Measurements from ENCODE around the gene CCDC89.

Gene CCDC89

DNA sequence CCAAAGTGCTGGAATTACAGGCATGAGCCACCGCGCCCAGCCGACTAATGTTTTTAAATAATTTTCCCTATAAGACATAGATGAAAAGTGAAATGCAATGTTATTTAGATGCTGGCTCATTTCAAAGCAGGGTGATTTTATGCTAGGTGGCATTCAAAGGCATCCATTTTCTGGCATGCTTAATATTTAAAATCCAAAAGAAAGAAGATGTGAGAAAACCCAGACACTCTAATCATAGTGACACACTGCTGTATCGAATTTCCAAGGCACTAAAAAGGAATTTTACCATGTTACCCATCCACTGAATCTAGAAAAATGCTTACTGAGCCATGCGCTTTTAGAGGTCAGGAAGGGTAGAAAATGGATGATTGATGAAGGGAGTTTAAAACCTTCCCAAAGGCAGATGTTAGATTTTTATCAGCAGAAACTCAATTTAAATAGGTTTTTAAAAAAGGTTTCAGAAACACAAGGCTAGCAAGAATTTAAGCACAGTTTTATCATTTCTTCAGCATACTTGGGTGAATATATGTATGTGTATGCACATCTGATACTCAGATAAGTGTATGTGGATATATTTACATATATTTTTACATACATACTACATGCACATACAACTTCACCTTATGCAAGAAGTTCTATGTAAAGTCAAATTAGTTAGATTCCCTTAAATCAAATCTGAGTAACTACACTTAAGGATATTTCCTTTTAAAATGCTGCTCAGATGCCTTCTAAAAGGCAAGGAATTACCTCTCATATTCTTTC is 24.1 kb upstream of the CCDC89 start:
- Mint-ChIP-seq H3K9me3 (no peaks in the 10 kb centered on the region), H3K4me3 (no peak overlapping the region), H3K27ac (no peak overlapping the region), H3K4me1 (ENCODE audit: low read depth) (no peaks in the 10 kb centered on the region), H3K27me3 (ENCODE audit: low read depth) (no peaks in the 10 kb centered on the region), H3K36me3 (ENCODE audit: low read depth) (peaks cover 9% of the 10 kb centered on the region)
- no peak for DNase-seq (ENCODE audit: low spot score)

DNA sequence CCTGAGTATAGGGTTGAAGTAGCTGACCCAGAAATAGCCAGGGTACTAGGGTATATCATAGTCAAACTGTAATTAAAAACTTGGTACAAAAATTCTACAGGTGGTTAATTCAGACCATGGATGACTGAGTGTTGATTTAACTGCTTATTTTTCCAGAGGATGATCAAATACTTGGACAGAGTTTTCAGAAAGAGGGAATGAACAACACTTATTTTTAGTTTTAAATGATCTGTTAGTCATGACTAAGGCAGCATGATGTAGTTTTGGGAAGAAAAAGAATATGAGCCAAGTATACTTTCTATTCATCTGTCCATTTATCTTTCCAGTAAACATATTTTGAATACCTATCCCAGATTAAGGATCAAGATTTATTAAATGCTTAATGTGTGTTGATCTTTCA is 19.8 kb upstream of the CCDC89 start:
- H3K9me3 Mint-ChIP-seq = no peaks in the 10 kb centered on the region
- H3K27ac Mint-ChIP-seq = no peak overlapping the region
- no peak for DNase-seq (ENCODE audit: low spot score)
- peaks cover 24% of the 10 kb centered on the region for H3K36me3 Mint-ChIP-seq (ENCODE audit: low read depth)
- no peak overlapping the region for H3K4me3 Mint-ChIP-seq
- peaks cover 6% of the 10 kb centered on the region for H3K27me3 Mint-ChIP-seq (ENCODE audit: low read depth)
- H3K4me1 Mint-ChIP-seq (ENCODE audit: low read depth) = peaks cover under 1% of the 10 kb centered on the region

DNA sequence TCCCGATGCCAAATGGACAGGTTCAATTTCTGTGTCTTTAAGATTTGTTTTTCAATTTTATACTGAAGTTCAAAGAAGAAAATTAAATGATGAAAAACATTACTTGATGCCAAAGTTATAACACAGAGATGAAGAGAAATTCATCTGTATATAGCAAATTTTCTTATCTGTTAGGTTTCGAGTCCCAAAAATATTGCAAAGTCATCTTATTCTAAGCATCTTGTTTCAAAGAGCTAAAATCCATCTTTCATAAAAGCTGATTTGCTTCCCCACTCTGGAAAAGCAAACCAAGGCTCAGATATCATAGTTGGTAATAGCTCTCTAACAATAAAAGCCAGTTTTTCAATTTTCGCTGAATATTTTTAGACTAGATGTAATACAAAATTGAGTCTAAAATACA is 19.0 kb upstream of the CCDC89 start:
- no peaks in the 10 kb centered on the region for H3K9me3 Mint-ChIP-seq
- no peak overlapping the region for H3K4me3 Mint-ChIP-seq
- H3K27ac Mint-ChIP-seq = no peak overlapping the region
- no peak for DNase-seq (ENCODE audit: low spot score)
- peaks cover 8% of the 10 kb centered on the region for H3K4me1 Mint-ChIP-seq (ENCODE audit: low read depth)
- peaks cover 6% of the 10 kb centered on the region for H3K27me3 Mint-ChIP-seq (ENCODE audit: low read depth)
- peaks cover 26% of the 10 kb centered on the region for H3K36me3 Mint-ChIP-seq (ENCODE audit: low read depth)

DNA sequence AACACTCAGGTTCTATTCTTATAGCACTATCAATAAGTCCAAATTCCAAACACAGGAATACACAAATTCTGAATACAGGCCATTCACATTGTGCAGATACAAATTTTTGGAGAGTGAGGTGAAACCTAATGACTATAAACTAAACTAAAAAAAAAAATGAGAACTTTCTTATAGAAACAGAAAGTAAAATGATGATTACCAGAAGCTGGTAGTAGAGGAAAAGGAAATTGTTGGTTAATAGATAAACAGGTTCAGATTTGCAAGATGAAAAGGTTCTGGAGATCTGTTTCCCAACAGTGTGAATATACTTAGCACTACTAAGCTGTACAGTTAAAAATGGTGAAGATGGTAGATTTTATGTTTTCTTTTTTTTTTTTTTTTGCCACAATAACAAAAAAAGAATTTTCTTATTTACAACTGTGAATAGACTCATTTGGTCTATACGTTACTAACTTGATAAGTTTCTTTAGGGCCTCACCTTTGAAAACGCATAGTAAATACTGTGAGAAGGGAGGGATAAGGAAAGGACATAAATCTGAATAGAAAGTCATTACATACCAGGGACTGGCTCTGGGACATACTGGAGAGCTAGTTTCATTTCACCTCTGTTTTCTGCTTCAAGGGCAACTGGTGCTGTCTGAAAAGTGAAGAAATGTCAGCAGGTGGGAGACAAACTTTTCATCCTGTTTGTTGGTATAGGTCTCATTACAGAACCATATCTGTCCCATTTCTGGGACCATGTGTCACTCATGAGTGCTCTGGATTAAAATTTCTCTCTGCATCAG is 14.2 kb upstream of the CCDC89 start:
- peaks cover 38% of the 10 kb centered on the region for H3K4me1 Mint-ChIP-seq (ENCODE audit: low read depth)

DNA sequence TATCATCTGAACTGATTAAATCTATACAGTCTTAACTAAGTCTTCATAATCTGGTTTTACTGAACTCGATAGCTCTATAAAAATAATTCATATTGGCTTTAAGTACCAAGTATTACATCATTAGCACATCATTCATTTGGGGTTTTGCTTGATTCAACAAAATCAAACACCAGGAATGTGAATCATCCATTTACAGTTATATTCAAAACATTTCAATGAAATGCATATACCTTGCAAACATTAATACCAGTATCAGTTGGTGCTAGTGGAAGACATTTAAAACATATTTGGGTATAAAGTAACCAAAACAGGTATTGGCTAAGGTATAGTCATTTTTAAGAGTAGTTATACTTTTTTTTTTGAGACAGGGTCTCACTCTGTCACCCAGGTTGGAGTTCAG is 12.2 kb upstream of the CCDC89 start:
- H3K4me3 Mint-ChIP-seq = no peak overlapping the region
- H3K27me3 Mint-ChIP-seq (ENCODE audit: low read depth) = peaks cover 3% of the 10 kb centered on the region
- H3K9me3 Mint-ChIP-seq = no peaks in the 10 kb centered on the region
- H3K27ac Mint-ChIP-seq = no peak overlapping the region
- H3K4me1 Mint-ChIP-seq (ENCODE audit: low read depth) = peaks cover 43% of the 10 kb centered on the region
- no peak for DNase-seq (ENCODE audit: low spot score)
- H3K36me3 Mint-ChIP-seq (ENCODE audit: low read depth) = peaks cover 46% of the 10 kb centered on the region

More for the DNA sequence above, 14.2 kb upstream of the CCDC89 start:
- peaks cover 46% of the 10 kb centered on the region for H3K36me3 Mint-ChIP-seq (ENCODE audit: low read depth)
- H3K4me3 Mint-ChIP-seq = peak overlapping the region; percentile 58
- no peak for DNase-seq (ENCODE audit: low spot score)
- H3K27ac Mint-ChIP-seq = peak overlapping the region; percentile 81
- peaks cover 6% of the 10 kb centered on the region for H3K27me3 Mint-ChIP-seq (ENCODE audit: low read depth)
- H3K9me3 Mint-ChIP-seq = no peaks in the 10 kb centered on the region

DNA sequence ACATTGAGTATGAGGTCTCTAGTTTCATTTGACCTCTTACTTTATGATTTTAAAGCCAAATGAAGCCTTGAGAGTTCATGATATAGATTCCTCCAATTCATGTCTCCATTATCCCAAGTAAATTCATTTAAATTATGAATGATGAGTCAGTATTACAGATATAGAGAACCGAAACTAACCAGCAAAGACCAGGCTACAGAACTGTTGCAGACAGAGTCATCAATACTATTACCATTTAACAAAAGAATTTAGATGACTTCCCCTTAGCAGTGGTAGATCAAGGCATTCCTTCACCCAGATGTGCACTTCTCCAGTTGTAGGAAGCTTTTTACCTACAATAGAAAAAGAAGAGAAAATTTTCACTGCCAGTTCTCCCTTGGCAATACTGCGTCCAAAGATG is 11.8 kb upstream of the CCDC89 start:
- Mint-ChIP-seq H3K4me3 (no peak overlapping the region), H3K36me3 (ENCODE audit: low read depth) (peaks cover 48% of the 10 kb centered on the region), H3K27ac (no peak overlapping the region), H3K4me1 (ENCODE audit: low read depth) (peaks cover 43% of the 10 kb centered on the region), H3K27me3 (ENCODE audit: low read depth) (no peaks in the 10 kb centered on the region), H3K9me3 (no peaks in the 10 kb centered on the region)
- no peak for DNase-seq (ENCODE audit: low spot score)

DNA sequence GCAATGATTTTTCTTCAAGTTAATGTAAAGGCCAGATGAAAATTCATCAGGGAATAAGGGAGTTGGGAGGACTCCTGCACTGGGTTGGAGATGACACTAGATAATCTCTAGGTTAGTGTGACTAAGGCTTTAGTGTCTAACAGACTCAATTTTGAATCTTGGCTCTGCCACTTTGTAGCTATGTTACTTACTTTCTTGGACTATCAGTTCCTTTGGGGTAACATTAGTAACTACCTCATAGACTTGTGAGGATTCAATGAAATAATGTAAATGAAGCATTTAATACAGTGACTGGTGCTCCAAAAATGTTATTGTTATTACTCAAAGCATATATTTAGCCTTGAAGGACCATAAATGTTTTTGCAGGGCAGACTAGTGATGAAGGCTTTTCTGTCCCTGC is 9.6 kb upstream of the CCDC89 start:
- Mint-ChIP-seq H3K27ac (no peak overlapping the region), H3K9me3 (no peaks in the 10 kb centered on the region), H3K27me3 (ENCODE audit: low read depth) (peaks cover 3% of the 10 kb centered on the region), H3K4me3 (no peak overlapping the region), H3K36me3 (ENCODE audit: low read depth) (peaks cover 45% of the 10 kb centered on the region), H3K4me1 (ENCODE audit: low read depth) (peaks cover 42% of the 10 kb centered on the region)
- no peak for DNase-seq (ENCODE audit: low spot score)

DNA sequence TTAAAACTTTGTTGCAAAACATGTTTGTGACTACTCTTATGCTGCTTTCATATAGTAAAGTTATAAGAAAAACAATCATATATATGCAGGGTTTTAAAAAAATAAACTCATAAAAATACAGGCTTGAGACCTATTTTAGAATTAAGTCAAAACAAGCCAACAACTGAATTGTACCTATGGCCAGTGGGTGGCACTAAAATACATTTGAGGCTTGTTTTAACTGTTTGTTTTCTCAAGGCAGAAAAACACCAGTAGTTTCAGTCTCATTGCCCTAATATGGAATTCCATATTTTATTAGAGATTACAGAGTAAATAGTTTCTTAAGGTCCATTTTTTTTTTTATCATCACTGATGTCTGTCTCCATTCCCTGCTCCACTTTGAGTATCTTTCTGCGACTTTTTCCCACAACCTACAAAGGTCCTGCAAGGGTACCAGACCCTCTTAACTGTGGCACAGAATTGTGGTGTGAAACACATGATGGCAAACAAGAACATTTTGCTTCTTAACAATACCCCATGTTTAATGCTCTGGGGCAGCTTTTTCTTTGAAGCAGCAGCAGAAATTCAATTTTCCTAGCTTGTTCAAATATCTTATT is 8.5 kb upstream of the CCDC89 start:
- Mint-ChIP-seq H3K9me3 (no peaks in the 10 kb centered on the region), H3K27me3 (ENCODE audit: low read depth) (peaks cover 4% of the 10 kb centered on the region), H3K4me1 (ENCODE audit: low read depth) (peaks cover 35% of the 10 kb centered on the region), H3K36me3 (ENCODE audit: low read depth) (peaks cover 43% of the 10 kb centered on the region), H3K4me3 (no peak overlapping the region), H3K27ac (no peak overlapping the region)
- no peak for DNase-seq (ENCODE audit: low spot score)

DNA sequence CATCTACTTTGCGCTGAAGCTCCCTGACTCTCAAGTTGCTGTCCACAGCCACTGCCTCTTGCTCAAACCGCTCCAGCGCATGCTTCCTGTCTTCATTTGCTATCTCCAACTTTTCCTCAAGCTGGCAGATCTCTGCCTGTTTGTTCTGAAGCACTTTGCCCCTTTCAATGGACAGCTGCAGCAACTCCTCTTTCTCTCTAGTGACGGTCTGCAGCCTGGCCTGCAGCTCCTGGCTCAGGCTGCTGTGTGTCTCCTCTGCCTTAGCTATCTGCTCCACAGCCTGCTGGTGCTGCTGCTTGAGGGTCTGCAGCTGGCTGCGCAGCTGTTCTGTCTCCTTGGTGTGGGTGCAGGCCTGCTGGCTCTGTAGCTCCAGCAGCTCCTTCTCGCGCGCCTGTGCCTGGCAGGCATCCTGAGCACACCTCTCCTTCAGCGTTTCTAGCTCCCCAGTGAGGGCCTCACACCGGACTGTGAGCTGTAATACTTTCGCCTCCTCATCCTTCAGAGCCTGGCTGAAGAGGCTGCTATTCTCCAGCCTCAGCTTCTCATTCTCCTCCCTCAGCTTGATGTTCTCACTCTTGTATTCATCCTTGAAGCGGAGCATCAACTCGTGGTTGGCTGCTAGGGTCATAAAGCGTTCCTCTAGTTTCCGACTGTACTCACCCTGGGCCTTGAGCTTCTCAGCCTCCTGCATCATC is 723 bp downstream of the CCDC89 start:
- Mint-ChIP-seq H3K36me3 (ENCODE audit: low read depth) (peaks cover 1% of the 10 kb centered on the region), H3K9me3 (no peaks in the 10 kb centered on the region), H3K27ac (no peak overlapping the region), H3K4me3 (no peak overlapping the region), H3K27me3 (ENCODE audit: low read depth) (peaks cover 3% of the 10 kb centered on the region), H3K4me1 (ENCODE audit: low read depth) (peaks cover 18% of the 10 kb centered on the region)
- no peak for DNase-seq (ENCODE audit: low spot score)

DNA sequence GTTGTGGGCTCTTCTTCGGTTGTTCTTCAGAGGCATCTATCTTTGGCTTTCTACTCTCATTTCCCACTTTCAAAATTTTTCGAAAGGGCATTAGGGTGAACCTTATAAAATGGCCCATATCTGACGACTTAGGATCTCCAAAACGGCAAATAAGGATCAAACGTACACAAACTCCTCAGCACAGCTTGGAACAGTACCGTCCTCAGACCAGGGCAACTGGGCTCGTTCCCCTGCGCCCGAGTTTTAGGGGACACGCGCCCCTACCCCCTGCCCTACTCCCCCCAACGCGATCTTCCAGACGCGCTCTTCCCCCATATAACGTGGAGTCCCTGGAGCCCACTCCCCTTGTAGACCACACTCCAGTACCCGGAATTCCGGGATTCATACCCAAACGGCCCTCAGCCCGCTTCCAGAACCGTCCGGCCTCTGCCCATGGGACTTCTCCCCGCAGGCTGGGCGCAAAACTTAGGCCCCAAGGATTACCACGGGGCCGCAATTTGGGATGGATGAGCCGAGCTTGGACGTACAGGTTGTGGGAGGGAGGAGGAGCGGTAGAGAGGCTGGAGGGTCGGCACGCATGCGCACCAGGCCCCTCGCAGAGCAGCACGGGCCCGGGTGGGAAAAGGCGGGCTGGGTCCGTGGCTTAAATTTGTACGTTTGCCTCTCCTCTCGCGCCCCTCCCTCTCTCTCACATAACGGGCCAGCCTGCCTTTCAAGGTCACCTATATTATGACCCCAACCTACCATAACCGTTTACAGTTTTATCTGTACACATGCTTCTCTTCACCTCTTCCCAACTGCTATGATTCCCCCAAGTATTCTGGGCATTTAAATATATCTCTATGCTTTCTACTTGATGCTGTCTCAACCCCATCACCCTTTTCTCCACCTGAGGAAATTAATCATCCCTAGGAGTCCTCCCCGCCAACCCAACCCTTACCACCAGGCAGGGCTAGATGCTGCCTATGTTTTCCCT is 3.4 kb downstream of the CCDC89 start:
- peaks cover 12% of the 10 kb centered on the region for H3K27me3 Mint-ChIP-seq (ENCODE audit: low read depth)
- peak; percentile 48 for DNase-seq (ENCODE audit: low spot score)

DNA sequence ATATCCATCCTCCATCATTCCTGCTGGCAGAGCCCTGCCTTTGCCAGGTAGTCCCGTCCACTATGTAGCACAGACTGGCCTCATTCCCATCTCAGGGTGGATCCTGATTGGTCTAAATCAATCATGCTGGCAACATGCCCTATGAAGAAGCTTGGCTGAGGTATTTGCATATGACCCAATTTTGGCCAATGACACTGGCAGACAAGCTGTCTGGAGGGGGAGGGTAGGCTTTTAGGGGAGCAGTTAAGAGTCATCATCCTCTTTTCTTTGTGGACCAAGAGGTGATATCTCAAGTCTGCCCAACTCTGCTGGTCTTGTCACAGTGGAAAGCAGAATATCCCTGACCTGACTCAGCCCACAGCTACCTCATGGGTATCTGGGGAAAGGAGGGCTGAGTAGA is 5.1 kb downstream of the CCDC89 start:
- Mint-ChIP-seq H3K4me1 (ENCODE audit: low read depth) (peaks cover 15% of the 10 kb centered on the region), H3K27ac (no peak overlapping the region), H3K9me3 (no peaks in the 10 kb centered on the region), H3K27me3 (ENCODE audit: low read depth) (peaks cover 12% of the 10 kb centered on the region), H3K36me3 (ENCODE audit: low read depth) (no peaks in the 10 kb centered on the region), H3K4me3 (no peak overlapping the region)
- no peak for DNase-seq (ENCODE audit: low spot score)

More for the DNA sequence above, 3.4 kb downstream of the CCDC89 start:
- H3K9me3 Mint-ChIP-seq = no peaks in the 10 kb centered on the region
- peaks cover 17% of the 10 kb centered on the region for H3K4me1 Mint-ChIP-seq (ENCODE audit: low read depth)
- peak overlapping the region; percentile 77 for H3K27ac Mint-ChIP-seq
- H3K36me3 Mint-ChIP-seq (ENCODE audit: low read depth) = no peaks in the 10 kb centered on the region
- H3K4me3 Mint-ChIP-seq = peak overlapping the region; percentile 78

DNA sequence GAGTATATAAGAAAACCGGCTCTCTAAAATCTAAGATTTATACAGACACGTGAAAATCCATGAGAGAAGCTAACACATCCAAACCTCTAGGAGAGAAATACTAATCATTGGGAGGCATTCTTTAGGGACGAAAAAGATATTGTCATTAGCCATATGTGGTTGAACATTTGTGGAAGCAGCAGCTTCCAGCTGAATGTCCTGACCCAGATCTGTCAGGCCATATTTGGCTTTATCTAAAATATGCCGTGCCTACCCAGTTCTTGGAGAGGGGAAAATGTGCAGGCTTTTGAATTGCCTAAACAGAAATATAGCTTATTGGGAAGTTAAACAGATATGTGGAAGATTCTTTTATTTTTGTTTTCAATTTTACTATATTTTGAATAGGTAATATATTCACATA is 6.4 kb downstream of the CCDC89 start:
- no peak for DNase-seq (ENCODE audit: low spot score)
- Mint-ChIP-seq H3K9me3 (no peaks in the 10 kb centered on the region), H3K4me3 (no peak overlapping the region), H3K27ac (no peak overlapping the region), H3K27me3 (ENCODE audit: low read depth) (peaks cover 12% of the 10 kb centered on the region), H3K36me3 (ENCODE audit: low read depth) (peaks cover 1% of the 10 kb centered on the region), H3K4me1 (ENCODE audit: low read depth) (peaks cover 15% of the 10 kb centered on the region)

DNA sequence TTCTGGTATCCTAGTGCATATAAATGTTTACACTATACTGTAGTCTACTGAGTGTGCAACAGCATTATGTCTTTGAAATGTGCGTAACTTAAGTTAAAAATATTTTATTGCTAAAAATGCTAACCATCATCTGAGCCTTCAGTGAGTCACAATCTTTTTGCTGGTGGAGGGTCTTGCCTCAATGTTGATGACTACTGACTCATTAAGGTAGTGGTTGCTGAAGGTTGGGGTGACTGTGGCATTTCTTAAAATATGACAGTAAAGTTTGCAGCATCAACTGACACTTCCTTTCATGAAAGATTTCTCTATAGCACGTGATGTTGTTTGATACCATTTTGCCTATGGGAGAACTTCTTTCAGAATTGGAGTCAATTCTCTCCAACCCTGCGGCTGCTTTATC is 12.6 kb downstream of the CCDC89 start:
- H3K9me3 Mint-ChIP-seq = peaks cover 11% of the 10 kb centered on the region
- H3K4me3 Mint-ChIP-seq = no peak overlapping the region
- no peak overlapping the region for H3K27ac Mint-ChIP-seq
- peaks cover 5% of the 10 kb centered on the region for H3K4me1 Mint-ChIP-seq (ENCODE audit: low read depth)
- DNase-seq (ENCODE audit: low spot score) = no peak
- peaks cover 3% of the 10 kb centered on the region for H3K36me3 Mint-ChIP-seq (ENCODE audit: low read depth)
- H3K27me3 Mint-ChIP-seq (ENCODE audit: low read depth) = no peaks in the 10 kb centered on the region

All from T-helper 2 cell treated with Interferon-gamma antibody and Interleukin-4, amounts not matched to agents 5 μg/mL and 100 μg/mL, for 36 hours (primary cell).